Neural cell (in vitro differentiated cells): Measurements from ENCODE around the gene TELO2.

Experiments
- CTCF ChIP-seq: fragments of 450-650 bp; IDR thresholded peaks from 2 replicates; pipeline ENCODE4 v1.5.1; 2014; ENCODE audit warnings: antibody characterized with exemption, mild to moderate bottlenecking, moderate library complexity; ENCODE audit not compliant: poor library complexity, severe bottlenecking
- EP300 ChIP-seq: fragments of 450-650 bp; conservative IDR thresholded peaks from 2 replicates; pipeline ENCODE4 v1.6.1; 2014; ENCODE audit warnings: antibody characterized with exemption, mild to moderate bottlenecking, moderate library complexity; ENCODE audit not compliant: poor library complexity, severe bottlenecking
- EZH2 ChIP-seq: fragments of 200-600, 300-800 bp; shearing (Covaris generic), sonication (generic); IDR thresholded peaks from 2 replicates; pipeline ENCODE4 v1.6.1; 2014; ENCODE audit warnings: antibody characterized with exemption, low read length, borderline replicate concordance, mild to moderate bottlenecking; ENCODE audit not compliant: insufficient read depth, poor library complexity, severe bottlenecking
- POLR2AphosphoS5 ChIP-seq: IDR thresholded peaks from 2 replicates; pipeline ENCODE4 v1.6.1; 2012
- RAD21 ChIP-seq: fragments of 450-650 bp; conservative IDR thresholded peaks from 2 replicates; pipeline ENCODE4 v1.6.1; 2014; ENCODE audit warnings: antibody characterized with exemption, mild to moderate bottlenecking, moderate library complexity
- TAF1 ChIP-seq: IDR thresholded peaks from 2 replicates; pipeline ENCODE4 v1.6.1; 2012; ENCODE audit warnings: low read depth

- TF ChIP-seq RAD21 (no peak), EP300 (no peak), CTCF (no peak), POLR2AphosphoS5 (no peak), EZH2 (no peak), TAF1 (no peak)
Measured at GRCh38 chr16:1520461-1520860, 27.3 kb downstream of the TELO2 start.
